HT1080 (cell line): ENCODE data around the gene ILDR2. TPM values are rescaled to one million over a fixed set of nuclear protein-coding genes. Genes with fewer than 3 reads are reported as not detected.

Source experiments
- DNase-seq: peaks from one replicate; pipeline ENCODE4 v3.0.0-alpha.2; 2015; ENCODE audit warnings: low read depth
- polyA plus RNA-seq, 2 experiments: library from polyadenylated mRNA; depleted of rRNA; stranded (reverse); fragments of >200 nt; gene quantifications; 2 replicates each; pipeline ENCODE4 v1.2.3, GENCODE V29; 2015
- total RNA-seq: library from RNA; depleted of rRNA; stranded (reverse); fragments of >200 nt; shearing (Covaris generic); gene quantifications from 2 replicates; pipeline ENCODE4 v1.2.3, GENCODE V29; 2014; rRNA removed

The ILDR2 gene
- total RNA-seq = 8.3 and 15.4 TPM in 2 replicates
- polyA plus RNA-seq (2015; cell fraction: cytosol; rRNA removed) = 0.23 and 0.33 TPM in 2 replicates
- 0.17 TPM in 2 replicates for polyA plus RNA-seq (2015; cell fraction: nucleus; rRNA removed)

GRCh38 chr1:166975361-166976129, at the start of gene ILDR2:
ILDR2 (minus strand) TSS chr1:166975540; CDS start chr1:166975268, 272 bp downstream.
- DNase-seq = peak; percentile 20

GRCh38 chr1:167022384-167022783, 47.0 kb upstream of the ILDR2 start:
- no peak for DNase-seq

- no peak for DNase-seq
Measured at GRCh38 chr1:167016100-167016750, 40.9 kb upstream of the ILDR2 start.

- no peak for DNase-seq
Measured at GRCh38 chr1:167013108-167013929, 38.0 kb upstream of the ILDR2 start.

- DNase-seq = no peak
Measured at GRCh38 chr1:167012570-167012969, 37.2 kb upstream of the ILDR2 start.

GRCh38 chr1:167011560-167012191, 36.3 kb upstream of the ILDR2 start:
- DNase-seq = no peak

GRCh38 chr1:167003711-167004110, 28.4 kb upstream of the ILDR2 start:
- DNase-seq = no peak

- no peak for DNase-seq
Measured at GRCh38 chr1:167002354-167002753, 27.0 kb upstream of the ILDR2 start.

- no peak for DNase-seq
Measured at GRCh38 chr1:167000546-167000945, 25.2 kb upstream of the ILDR2 start.

GRCh38 chr1:166999500-167000055, 24.2 kb upstream of the ILDR2 start:
- no peak for DNase-seq

GRCh38 chr1:166999075-166999474, 23.7 kb upstream of the ILDR2 start:
- peak; percentile 7 for DNase-seq

- DNase-seq = no peak
Measured at GRCh38 chr1:166988974-166989515, 13.7 kb upstream of the ILDR2 start, which contains the start of gene MAEL. MAEL (plus strand) TSS chr1:166989280; CDS start chr1:166989353, 73 bp downstream.

GRCh38 chr1:166981589-166981988, 6.2 kb upstream of the ILDR2 start:
- DNase-seq = no peak

GRCh38 chr1:166980818-166981217, 5.5 kb upstream of the ILDR2 start:
- peak; percentile 63 for DNase-seq

- no peak for DNase-seq
Measured at GRCh38 chr1:166980383-166980782, 5.0 kb upstream of the ILDR2 start.

- no peak for DNase-seq
Measured at GRCh38 chr1:166978821-166979220, 3.5 kb upstream of the ILDR2 start.

- DNase-seq = no peak
Measured at GRCh38 chr1:166977951-166978350, 2.6 kb upstream of the ILDR2 start.

GRCh38 chr1:166974647-166975345, 544 bp downstream of the ILDR2 start:
- no peak for DNase-seq

- no peak for DNase-seq
Measured at GRCh38 chr1:166972826-166973225, 2.5 kb downstream of the ILDR2 start.

GRCh38 chr1:166972193-166972592, 3.1 kb downstream of the ILDR2 start:
- DNase-seq = no peak
